ENCODE measurements around the gene TSPAN7. TPM values are rescaled to one million over a fixed set of nuclear protein-coding genes. Genes with fewer than 3 reads are reported as not detected.

Gene TSPAN7
- total RNA-seq, 2 experiments from 2014 or later: 0.50 to 0.74 TPM

DNA sequence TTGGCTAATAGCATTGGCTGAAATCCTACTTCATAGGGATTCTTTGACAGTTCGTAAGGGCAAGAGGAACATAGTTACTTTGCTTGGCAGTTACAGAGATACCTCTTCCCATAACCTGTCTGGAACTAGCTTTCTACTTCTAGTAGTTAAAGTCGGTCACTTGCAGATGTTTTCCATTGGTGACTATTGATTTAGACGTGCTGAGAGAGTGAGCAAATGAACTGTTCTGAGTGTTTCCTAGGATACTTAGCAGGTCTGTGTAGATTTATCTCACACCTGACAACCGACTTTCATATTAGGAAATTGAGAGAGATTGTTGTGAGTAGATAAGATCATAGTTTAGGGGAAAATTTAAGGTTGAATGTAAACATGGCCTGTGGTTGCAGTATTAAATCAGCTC, 116.8 kb downstream of the TSPAN7 start:
- Mint-ChIP-seq H3K9me3 (no peaks in the 10 kb centered on the region), H3K27me3 (peaks cover 5% of the 10 kb centered on the region), H3K36me3 (ENCODE audit: low read depth) (no peaks in the 10 kb centered on the region), H3K27ac (no peak overlapping the region), H3K4me1 (ENCODE audit: low read depth) (peaks cover 1% of the 10 kb centered on the region), H3K4me3 (no peak overlapping the region)
- ATAC-seq (no peak), DNase-seq (no peak)
- intact Hi-C loops (cut with micrococcal nuclease): no loop called here
- TF ChIP-seq, protein P1, sequence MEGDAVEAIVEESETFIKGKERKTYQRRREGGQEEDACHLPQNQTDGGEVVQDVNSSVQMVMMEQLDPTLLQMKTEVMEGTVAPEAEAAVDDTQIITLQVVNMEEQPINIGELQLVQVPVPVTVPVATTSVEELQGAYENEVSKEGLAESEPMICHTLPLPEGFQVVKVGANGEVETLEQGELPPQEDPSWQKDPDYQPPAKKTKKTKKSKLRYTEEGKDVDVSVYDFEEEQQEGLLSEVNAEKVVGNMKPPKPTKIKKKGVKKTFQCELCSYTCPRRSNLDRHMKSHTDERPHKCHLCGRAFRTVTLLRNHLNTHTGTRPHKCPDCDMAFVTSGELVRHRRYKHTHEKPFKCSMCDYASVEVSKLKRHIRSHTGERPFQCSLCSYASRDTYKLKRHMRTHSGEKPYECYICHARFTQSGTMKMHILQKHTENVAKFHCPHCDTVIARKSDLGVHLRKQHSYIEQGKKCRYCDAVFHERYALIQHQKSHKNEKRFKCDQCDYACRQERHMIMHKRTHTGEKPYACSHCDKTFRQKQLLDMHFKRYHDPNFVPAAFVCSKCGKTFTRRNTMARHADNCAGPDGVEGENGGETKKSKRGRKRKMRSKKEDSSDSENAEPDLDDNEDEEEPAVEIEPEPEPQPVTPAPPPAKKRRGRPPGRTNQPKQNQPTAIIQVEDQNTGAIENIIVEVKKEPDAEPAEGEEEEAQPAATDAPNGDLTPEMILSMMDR (IDR thresholded peaks at IDR 0.05): no peak
- CTCF ChIA-PET: no interaction called here
- POLR2A ChIA-PET: no interaction called here

DNA sequence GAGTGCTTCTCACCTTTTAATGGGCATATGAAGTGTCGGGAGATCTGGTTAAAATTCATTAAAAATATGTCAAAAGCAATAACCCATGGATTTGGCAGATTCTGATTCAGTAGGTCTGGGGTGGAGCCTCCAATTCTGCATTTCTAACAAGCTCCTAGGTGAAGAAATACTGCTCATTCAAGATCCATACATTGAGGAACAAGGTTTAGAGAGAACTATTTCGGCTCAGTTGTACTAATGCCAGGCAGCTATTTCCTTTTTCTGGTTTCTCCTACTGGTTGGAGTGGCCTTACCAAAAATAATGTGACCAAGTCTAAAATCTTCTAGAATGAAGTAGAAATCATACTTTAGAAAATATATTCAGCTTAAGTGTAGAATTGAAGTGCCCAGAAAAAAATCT, 117.5 kb downstream of the TSPAN7 start:
- intact Hi-C loops (cut with micrococcal nuclease): no loop called here
- no peak overlapping the region for H3K4me3 Mint-ChIP-seq
- peaks cover 1% of the 10 kb centered on the region for H3K4me1 Mint-ChIP-seq (ENCODE audit: low read depth)
- no peak for DNase-seq
- POLR2A ChIA-PET: no interaction called here
- no peak for ATAC-seq
- CTCF ChIA-PET: no interaction called here
- peaks cover 5% of the 10 kb centered on the region for H3K27me3 Mint-ChIP-seq
- TF ChIP-seq, protein P1 (IDR thresholded peaks at IDR 0.05): no peak
- no peaks in the 10 kb centered on the region for H3K36me3 Mint-ChIP-seq (ENCODE audit: low read depth)
- H3K27ac Mint-ChIP-seq: no peak overlapping the region
- no peaks in the 10 kb centered on the region for H3K9me3 Mint-ChIP-seq

DNA sequence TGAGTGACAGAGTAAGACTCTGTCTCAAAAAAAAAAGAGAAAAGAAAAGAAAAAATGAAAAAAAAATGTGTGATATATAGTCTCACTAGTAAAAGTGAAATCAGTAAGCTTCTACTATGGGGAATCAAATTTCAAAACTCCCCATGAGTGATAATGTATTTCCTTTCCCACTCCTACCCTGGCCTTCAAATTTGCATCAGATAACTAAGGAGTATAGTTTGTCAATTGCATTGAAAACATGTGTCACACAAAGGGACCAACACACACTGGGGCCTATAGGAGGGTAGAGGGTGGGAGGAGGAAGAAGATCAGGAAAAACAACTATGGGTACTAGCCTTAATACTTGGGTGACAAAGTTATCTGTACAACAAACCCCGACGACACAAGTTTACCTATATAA, 118.4 kb downstream of the TSPAN7 start:
- POLR2A ChIA-PET: no interaction called here
- no peak overlapping the region for H3K4me3 Mint-ChIP-seq
- peaks cover 5% of the 10 kb centered on the region for H3K27me3 Mint-ChIP-seq
- intact Hi-C loops (cut with micrococcal nuclease): no loop called here
- H3K4me1 Mint-ChIP-seq (ENCODE audit: low read depth): peaks cover 1% of the 10 kb centered on the region
- H3K9me3 Mint-ChIP-seq: no peaks in the 10 kb centered on the region
- H3K27ac Mint-ChIP-seq: no peak overlapping the region
- ATAC-seq (no peak), DNase-seq (no peak)
- TF ChIP-seq, protein P1 (IDR thresholded peaks at IDR 0.05): no peak
- no peaks in the 10 kb centered on the region for H3K36me3 Mint-ChIP-seq (ENCODE audit: low read depth)
- CTCF ChIA-PET: no interaction called here

DNA sequence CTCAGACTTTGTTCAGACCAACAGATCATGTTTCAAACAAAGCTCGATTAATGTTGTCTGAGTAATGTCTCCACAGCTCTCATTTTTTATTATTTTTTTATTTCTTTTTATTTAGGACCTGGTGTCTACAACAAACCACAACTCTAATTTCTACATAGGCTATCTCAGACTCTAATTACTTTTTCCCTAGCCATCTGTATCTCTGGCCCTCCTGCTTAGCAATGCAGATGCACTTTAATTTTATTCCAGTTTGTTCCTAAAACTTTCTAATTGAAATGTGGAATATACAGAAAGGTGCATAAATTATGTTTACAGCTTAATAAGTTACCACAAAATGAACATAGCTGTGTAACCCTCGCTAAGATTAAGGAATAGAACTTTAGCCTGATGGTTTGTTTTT, 120.8 kb downstream of the TSPAN7 start:
- H3K27ac Mint-ChIP-seq: no peak overlapping the region
- H3K36me3 Mint-ChIP-seq (ENCODE audit: low read depth): no peaks in the 10 kb centered on the region
- DNase-seq: no peak
- ChIA-PET POLR2A (no interaction called here), CTCF (no interaction called here)
- TF ChIP-seq, protein P1 (IDR thresholded peaks at IDR 0.05): no peak
- no peaks in the 10 kb centered on the region for H3K4me1 Mint-ChIP-seq (ENCODE audit: low read depth)
- ATAC-seq: no peak
- intact Hi-C loops (cut with micrococcal nuclease): no loop called here
- H3K9me3 Mint-ChIP-seq: no peaks in the 10 kb centered on the region
- H3K27me3 Mint-ChIP-seq: peaks cover 5% of the 10 kb centered on the region
- no peak overlapping the region for H3K4me3 Mint-ChIP-seq

DNA sequence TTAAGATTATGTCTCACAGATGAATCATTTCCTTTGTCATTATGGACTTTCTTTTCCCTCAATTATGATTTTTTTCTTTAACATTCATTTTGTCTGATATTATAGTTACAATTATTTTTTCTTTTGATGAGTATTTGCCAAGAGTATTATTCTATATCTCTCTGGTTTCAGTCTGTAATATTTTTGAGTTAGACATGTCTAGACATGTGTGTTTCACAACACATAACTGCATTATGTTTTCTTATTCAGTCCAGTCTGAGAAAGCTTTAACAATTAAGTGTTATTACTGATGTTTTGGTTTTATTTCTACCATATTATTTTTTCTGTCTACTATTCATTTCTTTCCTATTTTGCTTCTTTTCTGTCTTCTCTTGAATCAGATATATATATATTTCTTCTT, 131.6 kb downstream of the TSPAN7 start:
- no peak overlapping the region for H3K27ac Mint-ChIP-seq
- H3K9me3 Mint-ChIP-seq: no peaks in the 10 kb centered on the region
- no peak overlapping the region for H3K4me3 Mint-ChIP-seq
- TF ChIP-seq, protein P1 (IDR thresholded peaks at IDR 0.05): no peak
- no peaks in the 10 kb centered on the region for H3K27me3 Mint-ChIP-seq
- intact Hi-C loops (cut with micrococcal nuclease): no loop called here
- no peak for ATAC-seq
- CTCF ChIA-PET: no interaction called here
- POLR2A ChIA-PET: no interaction called here
- DNase-seq: no peak
- no peaks in the 10 kb centered on the region for H3K36me3 Mint-ChIP-seq (ENCODE audit: low read depth)
- H3K4me1 Mint-ChIP-seq (ENCODE audit: low read depth): no peaks in the 10 kb centered on the region

All from activated CD8-positive, alpha-beta T cell treated with anti-CD3 and anti-CD28 coated beads for 36 hours (primary cell).